ENCODE measurements around the gene SPINT2.
A peak's percentile ranks its signal among the peaks of the same experiment; 100 is the strongest.
"Not testable (repeated sequence)": the region's sequence is repeated elsewhere in the genome, so short reads cannot be mapped to it uniquely, and the experiment has no call there.

Gene SPINT2

DNA sequence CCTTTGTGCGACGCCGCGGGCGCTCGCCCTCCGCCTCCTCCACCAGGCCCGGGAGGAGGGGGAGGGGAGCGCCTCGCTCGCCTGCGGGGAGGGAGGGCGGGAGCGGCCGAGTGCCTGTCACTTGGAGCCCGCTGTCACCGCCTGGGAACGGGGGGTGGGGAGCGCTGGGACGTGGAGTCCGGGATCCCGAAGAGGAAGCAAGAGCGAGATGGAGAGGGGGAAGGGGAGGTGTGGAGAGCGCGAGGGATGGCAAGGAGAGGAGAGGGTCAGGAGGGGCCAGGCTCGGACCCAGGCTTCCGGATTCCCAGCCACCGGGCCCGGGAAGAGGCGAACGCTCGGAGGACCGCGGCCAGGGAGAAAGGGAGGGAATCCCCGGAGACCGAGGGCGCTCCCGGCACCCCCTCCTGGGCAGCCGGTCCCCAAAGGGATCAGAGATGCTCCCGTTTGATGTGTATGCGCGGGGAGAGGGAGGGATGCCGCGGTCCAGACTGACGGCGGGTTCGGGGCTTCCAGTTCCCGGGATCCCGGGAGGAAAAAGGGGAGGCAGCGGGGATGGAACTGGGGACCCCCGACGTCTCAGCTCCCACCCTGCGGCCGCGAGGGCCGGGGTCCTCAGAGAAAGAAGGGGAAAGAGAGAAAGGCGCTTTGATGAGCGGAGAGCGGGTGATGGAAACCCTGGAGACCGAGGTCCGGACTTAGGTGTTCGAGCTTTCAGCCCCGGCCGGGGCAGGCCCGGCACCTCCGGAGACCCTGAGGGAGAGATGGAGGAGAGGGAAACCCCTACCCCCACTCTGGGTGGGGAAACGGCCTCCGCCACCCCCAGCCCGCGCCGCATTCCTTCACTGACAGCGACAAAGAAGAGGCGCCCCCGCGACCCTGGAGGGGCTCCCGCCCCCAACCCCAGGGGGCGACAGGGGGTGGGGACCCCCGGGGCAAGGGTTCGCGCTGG, 35.6 kb upstream of the SPINT2 start:
- Mint-ChIP-seq H3K4me1 (peaks cover 18% of the 10 kb centered on the region), H3K27ac (no peak overlapping the region), H3K9me3 (no peaks in the 10 kb centered on the region), H3K4me3 (peak overlapping the region; percentile 63), H3K36me3 (no peaks in the 10 kb centered on the region)
- ATAC-seq = no peak
- DNase-seq (ENCODE audit: low spot score in 2 of 2) = no peak

DNA sequence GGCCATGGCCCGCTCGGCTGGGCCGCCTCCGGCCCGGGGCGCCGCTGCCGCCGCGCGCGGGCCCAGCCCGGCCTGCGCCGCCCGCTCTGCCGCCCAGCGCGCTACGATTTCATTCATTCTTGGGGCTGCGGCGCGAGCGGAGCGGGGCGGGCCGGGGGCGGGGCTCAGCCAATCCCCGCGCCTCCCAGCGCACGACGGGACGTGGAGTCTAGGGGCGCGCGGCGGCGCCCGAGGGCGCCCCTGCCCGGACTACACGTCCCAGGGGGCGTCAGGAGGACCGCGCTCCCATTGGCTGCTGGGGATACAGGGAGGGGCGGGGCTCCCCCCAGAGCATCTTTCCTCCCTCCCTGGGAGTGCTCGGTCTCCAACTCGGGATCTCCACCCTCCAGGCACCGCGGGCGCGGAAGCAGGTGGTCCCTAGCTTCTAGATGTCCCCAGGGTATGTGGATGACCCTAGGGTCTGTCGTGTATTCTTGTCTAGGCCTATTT, 34.7 kb upstream of the SPINT2 start:
- DNase-seq (ENCODE audit: low spot score in 2 of 2) = peak in 1 of 2 donors; percentile 71
- Mint-ChIP-seq H3K27ac (no peak overlapping the region), H3K36me3 (no peaks in the 10 kb centered on the region), H3K9me3 (no peaks in the 10 kb centered on the region), H3K4me3 (peak overlapping the region; percentile 34), H3K4me1 (peaks cover 12% of the 10 kb centered on the region)
- peak; percentile 85 for ATAC-seq

DNA sequence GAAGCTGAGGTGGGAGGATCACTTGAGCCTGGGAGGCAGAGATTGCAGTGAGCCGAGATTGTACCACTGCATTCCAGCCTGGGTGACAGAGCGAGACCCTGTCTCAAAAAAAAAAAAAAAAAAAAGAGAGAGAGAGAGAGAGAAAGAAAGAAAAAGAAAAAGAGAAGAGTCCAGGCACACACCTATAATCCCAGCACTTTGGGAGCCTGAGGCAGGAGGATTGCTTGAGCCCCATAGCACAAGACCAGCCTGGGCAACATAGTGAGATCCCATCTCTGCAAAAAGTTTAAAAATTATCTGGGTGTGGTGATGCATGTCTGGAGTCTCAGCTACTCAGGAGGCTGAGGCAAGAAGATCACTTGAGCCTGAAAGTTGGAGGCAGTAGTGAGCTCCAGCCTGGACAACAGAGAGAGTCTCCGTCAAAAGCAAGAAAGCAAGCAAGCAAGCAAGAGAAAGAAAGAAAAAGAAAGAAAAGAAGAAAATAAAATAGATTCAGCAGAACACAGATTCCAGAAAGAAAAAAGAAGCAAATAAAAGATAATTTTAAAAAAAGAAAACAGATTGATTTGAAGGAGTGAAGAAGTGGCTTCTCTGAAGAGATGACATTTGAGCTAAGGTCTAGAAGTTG, 33.8 kb upstream of the SPINT2 start:
- not testable (repeated sequence) for H3K4me3 Mint-ChIP-seq; H3K36me3 Mint-ChIP-seq; DNase-seq (ENCODE audit: low spot score in 2 of 2); H3K27ac Mint-ChIP-seq; ATAC-seq; H3K9me3 Mint-ChIP-seq
- H3K4me1 Mint-ChIP-seq = peaks cover 11% of the 10 kb centered on the region

DNA sequence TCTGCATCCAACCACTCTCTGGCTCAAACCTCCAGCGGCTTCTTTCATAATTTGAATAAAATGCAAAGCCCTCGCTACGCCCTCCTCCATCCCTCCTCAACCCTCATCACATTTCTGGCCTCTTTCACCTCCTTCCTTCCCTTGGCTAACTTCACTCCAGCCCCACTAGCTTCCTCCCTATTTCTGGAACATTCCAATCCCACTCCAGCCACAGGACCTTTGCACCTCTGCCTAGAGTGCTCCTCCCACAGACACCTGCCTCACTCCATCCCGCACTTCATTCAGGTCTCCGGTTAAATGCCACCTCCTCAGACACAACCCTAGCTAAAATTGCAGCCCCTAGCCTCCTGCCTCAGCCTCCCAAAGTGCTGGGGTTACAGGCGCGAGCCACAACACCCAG, 32.5 kb upstream of the SPINT2 start:
- peaks cover 3% of the 10 kb centered on the region for H3K4me1 Mint-ChIP-seq
- H3K27ac Mint-ChIP-seq = no peak overlapping the region
- H3K36me3 Mint-ChIP-seq = no peaks in the 10 kb centered on the region
- no peak overlapping the region for H3K4me3 Mint-ChIP-seq
- H3K9me3 Mint-ChIP-seq = no peaks in the 10 kb centered on the region
- DNase-seq (ENCODE audit: low spot score in 2 of 2) = no peak
- ATAC-seq = no peak

DNA sequence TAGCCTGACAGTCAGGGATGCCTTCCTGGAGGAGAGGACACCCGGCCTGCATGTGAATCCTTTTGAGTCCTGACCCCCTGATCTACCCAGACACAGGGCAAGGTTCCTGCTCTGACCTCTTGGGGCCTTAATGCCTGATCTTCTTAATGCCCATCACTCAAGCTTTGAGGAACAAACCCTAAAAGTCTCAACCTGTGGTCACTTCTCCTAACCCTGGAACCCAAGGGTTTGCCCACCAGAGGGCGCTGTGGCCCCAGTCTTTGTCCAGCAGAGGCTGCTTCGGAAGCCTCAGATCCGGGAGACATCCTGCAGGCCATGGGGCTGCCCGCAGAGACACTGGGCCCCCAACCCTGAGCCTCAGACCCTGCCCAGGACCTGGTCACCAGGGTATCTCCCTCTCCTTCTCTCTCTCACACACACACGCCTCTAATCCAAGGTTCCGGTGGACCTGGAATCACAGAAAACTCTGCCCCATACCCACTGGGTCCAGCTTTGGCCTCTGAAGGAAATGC, 30.6 kb upstream of the SPINT2 start:
- DNase-seq (ENCODE audit: low spot score in 2 of 2) (peak; percentile 82 to 91), ATAC-seq (peak; percentile 71)
- Mint-ChIP-seq H3K4me1 (no peaks in the 10 kb centered on the region), H3K4me3 (no peak overlapping the region), H3K9me3 (no peaks in the 10 kb centered on the region), H3K36me3 (no peaks in the 10 kb centered on the region), H3K27ac (no peak overlapping the region)

DNA sequence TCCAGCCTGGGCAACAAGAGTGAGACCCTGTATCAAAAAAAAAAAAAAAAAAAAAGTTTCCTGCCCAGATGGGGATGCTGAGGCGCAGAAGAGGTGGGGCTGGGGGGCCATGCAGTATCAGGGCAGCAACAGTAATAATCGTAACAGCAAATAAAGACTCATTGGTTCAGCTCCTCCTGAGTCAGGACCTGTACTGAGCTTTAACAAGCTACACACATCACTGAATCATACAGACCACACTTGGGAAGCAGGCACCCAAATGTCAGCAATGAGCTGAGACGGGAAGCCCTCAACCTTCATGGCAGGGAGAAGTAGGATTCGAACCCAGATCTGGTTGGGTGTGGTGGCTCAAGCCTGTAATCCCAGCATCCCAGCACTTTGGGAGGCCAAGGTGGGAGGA, 29.8 kb upstream of the SPINT2 start:
- H3K9me3 Mint-ChIP-seq = no peaks in the 10 kb centered on the region
- H3K4me1 Mint-ChIP-seq = no peaks in the 10 kb centered on the region
- DNase-seq (ENCODE audit: low spot score in 2 of 2) = no peak
- H3K36me3 Mint-ChIP-seq = no peaks in the 10 kb centered on the region
- ATAC-seq = no peak
- no peak overlapping the region for H3K27ac Mint-ChIP-seq
- no peak overlapping the region for H3K4me3 Mint-ChIP-seq

DNA sequence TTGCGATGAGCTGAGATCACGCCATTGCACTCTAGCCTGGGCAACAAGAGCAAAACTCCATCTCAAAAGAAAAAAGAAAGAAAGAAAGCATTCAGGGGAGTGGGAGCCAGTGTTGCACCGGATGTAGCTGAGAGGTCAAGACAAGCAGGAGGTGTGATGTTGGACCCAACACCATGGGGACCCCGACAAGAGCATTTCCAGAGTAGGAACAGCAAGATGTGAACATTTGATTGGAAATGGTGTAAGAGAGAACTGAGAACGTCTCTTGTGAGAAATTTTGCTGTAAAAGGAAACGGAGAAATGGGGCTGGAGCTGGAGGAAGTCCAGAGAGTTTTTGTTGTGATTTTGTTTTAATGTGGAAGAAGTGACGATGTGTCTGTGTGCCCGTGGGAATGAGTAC, 24.6 kb upstream of the SPINT2 start:
- Mint-ChIP-seq H3K9me3 (no peaks in the 10 kb centered on the region), H3K36me3 (no peaks in the 10 kb centered on the region), H3K4me1 (peaks cover 8% of the 10 kb centered on the region), H3K27ac (no peak overlapping the region), H3K4me3 (no peak overlapping the region)
- DNase-seq (ENCODE audit: low spot score in 2 of 2) = no peak
- no peak for ATAC-seq

DNA sequence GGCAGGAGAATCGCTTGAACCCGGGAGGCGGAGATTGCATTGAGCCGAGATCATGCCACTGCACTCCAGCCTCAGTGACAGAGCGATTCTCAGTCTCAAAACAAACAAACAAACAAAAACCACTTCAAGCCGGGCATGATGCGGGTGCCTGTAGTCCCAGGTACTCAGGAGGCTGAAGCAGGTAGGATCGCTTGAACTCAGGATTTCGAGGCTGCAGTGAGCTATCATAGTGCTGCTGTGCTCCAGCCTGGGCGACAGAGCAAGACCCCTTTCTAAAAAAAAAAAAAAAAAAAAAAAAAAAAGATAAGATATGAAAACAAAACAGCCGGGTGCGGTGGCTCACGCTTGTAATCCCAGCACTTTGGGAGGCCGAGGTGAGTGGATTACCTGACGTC, 21.1 kb upstream of the SPINT2 start:
- DNase-seq (ENCODE audit: low spot score in 2 of 2) (no peak), ATAC-seq (no peak)
- H3K4me3 Mint-ChIP-seq = peak overlapping the region; percentile 52
- no peak overlapping the region for H3K27ac Mint-ChIP-seq
- no peaks in the 10 kb centered on the region for H3K9me3 Mint-ChIP-seq
- H3K4me1 Mint-ChIP-seq = peaks cover 8% of the 10 kb centered on the region
- H3K36me3 Mint-ChIP-seq = no peaks in the 10 kb centered on the region

DNA sequence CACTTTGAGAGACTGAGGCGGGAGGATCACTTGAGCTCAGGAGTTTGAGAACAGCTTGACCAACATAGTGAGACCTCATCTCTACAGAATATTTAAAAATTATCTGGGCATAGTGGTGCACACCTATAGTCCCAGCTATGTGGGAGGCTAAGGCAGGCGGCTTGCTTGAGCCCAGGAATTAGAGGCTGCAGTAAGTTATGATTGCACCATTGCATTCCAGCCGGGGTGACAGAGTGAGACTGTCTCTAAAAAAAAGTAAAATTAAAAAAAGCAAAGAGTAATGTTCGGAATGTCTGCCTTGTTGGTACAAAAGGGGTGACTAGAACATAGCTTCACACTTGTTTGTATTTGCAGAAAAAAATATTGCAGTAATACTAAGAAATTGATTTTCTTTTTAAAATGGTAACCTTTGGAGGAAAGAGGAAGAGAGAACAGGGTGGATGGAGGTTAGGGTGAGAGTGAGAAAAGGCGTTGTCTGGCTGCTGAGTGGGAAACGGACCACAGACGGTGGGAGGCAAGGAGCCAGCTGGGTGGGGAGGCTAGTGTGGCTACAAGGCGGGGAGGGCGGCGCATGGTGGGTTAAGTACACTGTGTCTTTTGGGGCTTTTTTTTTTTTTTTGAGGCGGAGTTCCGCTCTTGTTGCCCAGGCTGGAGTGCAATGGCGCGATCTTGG, 18.4 kb upstream of the SPINT2 start:
- Mint-ChIP-seq H3K4me1 (peaks cover 8% of the 10 kb centered on the region), H3K27ac (no peak overlapping the region), H3K36me3 (no peaks in the 10 kb centered on the region), H3K4me3 (no peak overlapping the region), H3K9me3 (no peaks in the 10 kb centered on the region)
- DNase-seq (ENCODE audit: low spot score in 2 of 2) = no peak
- no peak for ATAC-seq

DNA sequence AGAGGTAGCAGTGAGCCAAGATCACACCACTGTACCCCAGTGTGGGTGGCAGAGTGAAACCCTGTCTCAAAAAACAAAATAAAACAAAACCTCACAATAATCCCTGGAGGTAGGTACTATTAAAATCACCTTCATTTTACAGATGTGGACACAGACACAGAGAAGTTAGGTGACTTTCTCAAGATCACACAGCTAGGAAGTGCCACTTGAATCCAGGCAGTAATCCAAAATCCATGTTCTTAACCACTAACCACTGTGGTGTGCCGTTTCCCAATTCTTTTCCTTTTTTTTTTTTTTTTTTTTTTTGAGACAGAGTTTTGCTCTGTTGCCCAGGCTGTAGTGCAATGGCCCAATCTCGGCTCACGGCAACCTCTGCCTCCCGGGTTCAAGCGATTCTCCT, 17.2 kb upstream of the SPINT2 start:
- Mint-ChIP-seq H3K4me1 (peaks cover 8% of the 10 kb centered on the region), H3K27ac (no peak overlapping the region), H3K36me3 (no peaks in the 10 kb centered on the region), H3K9me3 (no peaks in the 10 kb centered on the region), H3K4me3 (no peak overlapping the region)
- ATAC-seq (no peak), DNase-seq (ENCODE audit: low spot score in 2 of 2) (no peak)

DNA sequence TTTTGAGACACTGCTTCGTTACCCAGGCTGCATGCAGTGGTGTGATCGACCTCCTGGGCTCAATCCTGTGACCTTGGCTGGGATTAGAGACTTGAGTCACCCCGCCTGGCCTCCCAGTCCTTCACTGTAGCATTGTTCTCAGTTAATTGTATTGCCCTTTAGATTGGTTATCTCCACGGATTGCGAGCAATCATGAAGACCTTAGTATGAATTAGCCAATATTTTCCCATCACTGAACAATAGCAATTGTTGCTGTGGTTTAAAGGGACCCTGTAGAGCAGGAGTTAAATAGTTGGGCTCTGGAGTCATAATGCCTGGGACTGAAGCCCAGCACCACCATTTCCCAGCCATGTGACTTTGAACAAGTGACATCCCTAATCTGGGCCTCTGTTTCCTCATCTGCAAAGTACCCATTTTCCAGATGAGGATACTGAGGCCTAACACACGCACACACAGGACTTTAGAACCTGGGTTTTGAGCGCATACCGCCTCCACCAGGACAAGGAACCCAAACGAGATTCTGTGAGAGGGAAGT, 16.6 kb upstream of the SPINT2 start:
- H3K4me1 Mint-ChIP-seq = peaks cover 8% of the 10 kb centered on the region
- H3K4me3 Mint-ChIP-seq = no peak overlapping the region
- ATAC-seq (no peak), DNase-seq (ENCODE audit: low spot score in 2 of 2) (no peak)
- H3K36me3 Mint-ChIP-seq = no peaks in the 10 kb centered on the region
- H3K27ac Mint-ChIP-seq = no peak overlapping the region
- H3K9me3 Mint-ChIP-seq = no peaks in the 10 kb centered on the region

DNA sequence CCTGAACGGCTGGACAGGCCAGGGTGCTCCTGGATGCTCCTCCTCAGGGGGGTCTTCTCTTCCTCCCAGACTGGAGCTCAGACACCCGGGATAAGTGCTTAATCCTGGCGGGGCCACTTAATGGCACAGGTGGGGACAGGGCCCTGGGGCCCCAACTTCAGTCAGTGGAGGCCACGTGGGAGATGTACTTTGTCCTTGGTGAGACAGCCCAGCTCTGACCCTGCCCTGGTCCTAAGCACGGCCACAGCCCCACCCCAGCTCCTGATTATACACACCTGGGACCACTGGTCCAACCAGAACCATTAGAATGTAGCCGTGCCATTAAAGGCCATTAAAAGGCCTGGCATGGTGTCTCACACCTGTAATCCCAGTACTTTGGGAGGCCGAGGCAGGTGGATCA, 16.0 kb upstream of the SPINT2 start:
- ATAC-seq (no peak), DNase-seq (ENCODE audit: low spot score in 2 of 2) (no peak)
- Mint-ChIP-seq H3K36me3 (no peaks in the 10 kb centered on the region), H3K9me3 (no peaks in the 10 kb centered on the region), H3K27ac (no peak overlapping the region), H3K4me3 (no peak overlapping the region), H3K4me1 (peaks cover 8% of the 10 kb centered on the region)

DNA sequence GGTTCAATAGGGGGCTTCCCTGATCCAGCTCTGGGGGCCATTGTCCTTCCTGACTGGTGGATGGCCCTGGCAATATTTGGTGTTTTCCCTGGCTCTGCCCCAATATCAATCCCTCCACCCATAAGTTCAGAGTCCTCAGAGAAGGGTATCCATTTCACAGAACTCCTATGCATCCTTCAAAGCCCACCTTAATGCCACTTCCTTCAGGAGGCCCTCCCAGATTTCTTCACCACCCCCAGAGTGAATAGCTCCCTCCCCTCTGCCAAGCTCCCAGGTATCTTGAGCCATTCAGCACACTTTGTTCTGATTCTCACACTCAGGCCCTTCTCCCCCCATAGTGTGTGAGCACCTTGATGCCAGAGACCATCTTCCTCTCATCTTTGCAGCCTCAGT, 13.9 kb upstream of the SPINT2 start:
- Mint-ChIP-seq H3K36me3 (no peaks in the 10 kb centered on the region), H3K27ac (no peak overlapping the region), H3K9me3 (no peaks in the 10 kb centered on the region), H3K4me3 (no peak overlapping the region), H3K4me1 (no peaks in the 10 kb centered on the region)
- no peak for DNase-seq (ENCODE audit: low spot score in 2 of 2)
- ATAC-seq = no peak

DNA sequence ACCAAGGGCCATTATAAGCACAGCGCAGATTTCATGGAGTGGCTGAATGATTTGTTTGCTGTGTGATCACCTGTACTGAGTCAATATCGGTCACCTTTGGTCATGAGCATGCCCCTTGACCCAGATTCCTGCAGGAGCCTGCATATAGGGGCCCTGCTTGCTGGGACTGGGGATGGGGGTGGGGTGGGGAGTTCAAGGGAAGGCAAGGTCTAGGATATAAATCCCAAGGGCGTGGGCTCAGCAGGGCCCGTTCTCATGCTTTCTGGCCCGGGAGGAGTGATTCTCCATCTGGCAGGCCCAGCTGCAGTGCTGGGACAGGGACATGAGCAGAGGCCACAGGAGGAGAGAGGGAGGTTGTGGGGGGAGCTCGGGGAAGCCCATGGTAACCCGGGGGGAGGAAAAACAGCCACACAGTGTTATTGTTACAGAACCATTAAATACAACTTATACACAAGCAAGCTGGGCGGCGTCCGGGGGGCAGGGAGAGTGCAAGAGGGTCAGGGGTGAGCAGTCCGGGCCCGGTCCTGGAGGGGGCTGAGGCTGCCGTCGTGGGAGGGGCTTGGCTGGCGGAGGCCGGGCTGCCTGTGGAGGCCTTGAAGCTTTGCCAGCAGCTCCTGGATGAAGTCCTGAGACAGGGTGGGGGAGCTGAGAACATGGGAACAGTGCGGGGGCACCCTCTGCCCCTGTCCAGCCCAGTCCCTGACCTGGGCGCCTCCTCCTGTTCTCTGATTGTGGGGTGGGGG, 13.4 kb upstream of the SPINT2 start:
- peak overlapping the region; percentile 9 for H3K27ac Mint-ChIP-seq
- H3K36me3 Mint-ChIP-seq = no peaks in the 10 kb centered on the region
- no peaks in the 10 kb centered on the region for H3K4me1 Mint-ChIP-seq
- H3K4me3 Mint-ChIP-seq = no peak overlapping the region
- DNase-seq (ENCODE audit: low spot score in 2 of 2) (no peak), ATAC-seq (no peak)
- H3K9me3 Mint-ChIP-seq = no peaks in the 10 kb centered on the region

Data from stimulated activated effector memory CD8-positive, alpha-beta T cell treated with anti-CD3 and anti-CD28 coated beads, Interleukin-12 subunit alpha, Interleukin-12 subunit beta, amount 100 ng/mL, for 72 hours (primary cell).